ENCODE measurements around the gene ICOS. TPM values are rescaled to one million over a fixed set of nuclear protein-coding genes. Genes with fewer than 3 reads are reported as not detected.
"Not testable (repeated sequence)": the region's sequence is repeated elsewhere in the genome, so short reads cannot be mapped to it uniquely, and the experiment has no call there.

Gene ICOS
- total and polyA plus RNA-seq, 2 donors (not counting 1 experiment from before 2014, with no cell fraction given): not detected

DNA sequence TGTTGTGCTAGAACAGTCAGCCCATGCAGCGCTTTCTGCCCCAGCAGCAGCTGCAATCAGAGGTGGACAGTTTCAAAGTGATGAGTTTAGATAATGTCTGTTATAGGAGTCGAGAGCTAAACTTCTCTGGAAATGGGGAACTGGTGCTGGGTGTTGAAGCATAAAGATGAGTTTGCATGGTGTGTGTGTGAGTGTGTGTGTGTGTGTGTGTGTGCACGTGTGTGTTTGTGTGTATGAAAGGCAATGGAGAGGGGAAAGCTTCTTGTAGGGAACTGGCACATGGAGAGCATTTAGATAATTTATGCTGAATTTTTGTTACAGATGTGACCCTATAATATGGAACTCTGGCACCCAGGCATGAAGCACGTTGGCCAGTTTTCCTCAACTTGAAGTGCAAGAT, 22.7 kb downstream of the ICOS start:
- H3K27me3 ChIP-seq (ENCODE audit: control insufficient read depth, insufficient read depth, low read length): no peaks in the 10 kb centered on the region
- no peaks in the 10 kb centered on the region for H4K20me1 ChIP-seq (ENCODE audit: control insufficient read depth, extremely low read depth, insufficient read depth, low read length)
- H3K4me2 ChIP-seq (ENCODE audit: extremely low read depth, insufficient read depth, low read length): no peak overlapping the region
- no peaks in the 10 kb centered on the region for H3K4me1 ChIP-seq (ENCODE audit: control insufficient read depth, extremely low read depth, insufficient read depth, low read length)
- H3K4me3 ChIP-seq (replicated peaks in 1 of 4; ENCODE audit: control extremely low read depth in 1 of 4, insufficient read depth in 1 of 4, low read depth in 3 of 4, low read length in 4 of 4): no peak overlapping the region
- no peak overlapping the region for H3K27ac ChIP-seq (ENCODE audit: insufficient read depth, low read length)
- no peak for TF ChIP-seq CTCF (conservative IDR thresholded peaks at IDR 0.05 in 1 of 2, IDR thresholded peaks at IDR 0.05 in 1 of 2; ENCODE audit: low read depth in 1 of 2, low read length in 2 of 2)
- TF ChIP-seq EZH2 (IDR thresholded peaks at IDR 0.05; ENCODE audit: low read length, missing control alignments): no peak
- H3K36me3 ChIP-seq (ENCODE audit: control insufficient read depth, insufficient read depth, low read length): no peaks in the 10 kb centered on the region
- no peaks in the 10 kb centered on the region for H3K79me2 ChIP-seq (ENCODE audit: control insufficient read depth, insufficient read depth, low read length)
- no peak for DNase-seq (ENCODE audit: low read depth in 2 of 2)
- no peak overlapping the region for H3K9ac ChIP-seq (ENCODE audit: insufficient read depth, low read length)
- no peaks in the 10 kb centered on the region for H3K9me3 ChIP-seq (ENCODE audit: control insufficient read depth, insufficient read depth, low read depth, low read length)
- no peak overlapping the region for H2AFZ ChIP-seq (ENCODE audit: low read length)

GRCh38 chr2:203959672-203960071, 23.1 kb downstream of the ICOS start:
- Histone ChIP-seq H3K9ac (ENCODE audit: insufficient read depth, low read length) (no peak overlapping the region), H3K4me2 (ENCODE audit: extremely low read depth, insufficient read depth, low read length) (no peak overlapping the region), H3K79me2 (ENCODE audit: control insufficient read depth, insufficient read depth, low read length) (no peaks in the 10 kb centered on the region), H2AFZ (ENCODE audit: low read length) (no peak overlapping the region), H4K20me1 (ENCODE audit: control insufficient read depth, extremely low read depth, insufficient read depth, low read length) (no peaks in the 10 kb centered on the region), H3K4me3 (replicated peaks in 1 of 4; ENCODE audit: control extremely low read depth in 1 of 4, insufficient read depth in 1 of 4, low read depth in 3 of 4, low read length in 4 of 4) (no peak overlapping the region), H3K27ac (ENCODE audit: insufficient read depth, low read length) (no peak overlapping the region), H3K36me3 (ENCODE audit: control insufficient read depth, insufficient read depth, low read length) (no peaks in the 10 kb centered on the region), H3K4me1 (ENCODE audit: control insufficient read depth, extremely low read depth, insufficient read depth, low read length) (no peaks in the 10 kb centered on the region), H3K9me3 (ENCODE audit: control insufficient read depth, insufficient read depth, low read depth, low read length) (no peaks in the 10 kb centered on the region), H3K27me3 (ENCODE audit: control insufficient read depth, insufficient read depth, low read length) (no peaks in the 10 kb centered on the region)
- no peak for TF ChIP-seq CTCF (conservative IDR thresholded peaks at IDR 0.05 in 1 of 2, IDR thresholded peaks at IDR 0.05 in 1 of 2; ENCODE audit: low read depth in 1 of 2, low read length in 2 of 2)
- no peak for TF ChIP-seq EZH2 (IDR thresholded peaks at IDR 0.05; ENCODE audit: low read length, missing control alignments)
- DNase-seq (ENCODE audit: low read depth in 2 of 2): no peak

DNA sequence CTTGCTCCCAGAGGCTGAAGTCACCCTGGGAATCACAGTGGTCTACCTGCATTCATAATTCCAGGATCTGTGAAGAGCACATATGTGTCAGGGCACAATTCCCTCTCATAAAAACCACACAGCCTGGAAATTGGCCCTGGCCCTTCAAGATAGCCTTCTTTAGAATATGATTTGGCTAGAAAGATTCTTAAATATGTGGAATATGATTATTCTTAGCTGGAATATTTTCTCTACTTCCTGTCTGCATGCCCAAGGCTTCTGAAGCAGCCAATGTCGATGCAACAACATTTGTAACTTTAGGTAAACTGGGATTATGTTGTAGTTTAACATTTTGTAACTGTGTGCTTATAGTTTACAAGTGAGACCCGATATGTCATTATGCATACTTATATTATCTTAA, 24.2 kb downstream of the ICOS start:
- no peaks in the 10 kb centered on the region for H3K9me3 ChIP-seq (ENCODE audit: control insufficient read depth, insufficient read depth, low read depth, low read length)
- H3K4me3 ChIP-seq (replicated peaks in 1 of 4; ENCODE audit: control extremely low read depth in 1 of 4, insufficient read depth in 1 of 4, low read depth in 3 of 4, low read length in 4 of 4): no peak overlapping the region
- no peak overlapping the region for H3K27ac ChIP-seq (ENCODE audit: insufficient read depth, low read length)
- no peak overlapping the region for H3K9ac ChIP-seq (ENCODE audit: insufficient read depth, low read length)
- H3K4me2 ChIP-seq (ENCODE audit: extremely low read depth, insufficient read depth, low read length): no peak overlapping the region
- DNase-seq (ENCODE audit: low read depth in 2 of 2): peak in 1 of 2 donors; percentile 35
- no peaks in the 10 kb centered on the region for H3K4me1 ChIP-seq (ENCODE audit: control insufficient read depth, extremely low read depth, insufficient read depth, low read length)
- no peaks in the 10 kb centered on the region for H3K36me3 ChIP-seq (ENCODE audit: control insufficient read depth, insufficient read depth, low read length)
- H3K27me3 ChIP-seq (ENCODE audit: control insufficient read depth, insufficient read depth, low read length): no peaks in the 10 kb centered on the region
- H3K79me2 ChIP-seq (ENCODE audit: control insufficient read depth, insufficient read depth, low read length): no peaks in the 10 kb centered on the region
- H2AFZ ChIP-seq (ENCODE audit: low read length): no peak overlapping the region
- H4K20me1 ChIP-seq (ENCODE audit: control insufficient read depth, extremely low read depth, insufficient read depth, low read length): no peaks in the 10 kb centered on the region
- no peak for TF ChIP-seq EZH2 (IDR thresholded peaks at IDR 0.05; ENCODE audit: low read length, missing control alignments)

- not testable (repeated sequence) for H2AFZ ChIP-seq (ENCODE audit: low read length); H3K9me3 ChIP-seq (ENCODE audit: control insufficient read depth, insufficient read depth, low read depth, low read length); H3K4me3 ChIP-seq (replicated peaks in 1 of 4; ENCODE audit: control extremely low read depth in 1 of 4, insufficient read depth in 1 of 4, low read depth in 3 of 4, low read length in 4 of 4); H3K4me2 ChIP-seq (ENCODE audit: extremely low read depth, insufficient read depth, low read length); H3K27ac ChIP-seq (ENCODE audit: insufficient read depth, low read length); H3K79me2 ChIP-seq (ENCODE audit: control insufficient read depth, insufficient read depth, low read length); H3K27me3 ChIP-seq (ENCODE audit: control insufficient read depth, insufficient read depth, low read length); H3K36me3 ChIP-seq (ENCODE audit: control insufficient read depth, insufficient read depth, low read length); H4K20me1 ChIP-seq (ENCODE audit: control insufficient read depth, extremely low read depth, insufficient read depth, low read length); H3K4me1 ChIP-seq (ENCODE audit: control insufficient read depth, extremely low read depth, insufficient read depth, low read length); H3K9ac ChIP-seq (ENCODE audit: insufficient read depth, low read length); DNase-seq (ENCODE audit: low read depth in 2 of 2)
These were observed 28.6 kb downstream of the ICOS start for GRCh38 chr2:203965190-203965589.

All from fibroblast of lung (primary cell).